NCI-H2196 (cell line): ENCODE measurements around the gene PNPLA2.
A peak's percentile ranks its signal among the peaks of the same experiment; 100 is the strongest.

Experiments
- DNase-seq: peaks from one replicate; lab custom pipeline; 2025; ENCODE audit not compliant: unreplicated experiment; lab: John Stamatoyannopoulos, UW

Gene PNPLA2

GRCh38 chr11:816433-816779, 2.3 kb upstream of the PNPLA2 start:
- no peak for DNase-seq

GRCh38 chr11:819129-819931, 616 bp downstream of the PNPLA2 start:
- DNase-seq = peak; percentile 91

- DNase-seq = peak; percentile 95
These were observed 1.4 kb downstream of the PNPLA2 start for GRCh38 chr11:819943-820649.

GRCh38 chr11:820655-821511, 2.2 kb downstream of the PNPLA2 start:
- DNase-seq = peak; percentile 28

GRCh38 chr11:821512-822371, 3.0 kb downstream of the PNPLA2 start:
- no peak for DNase-seq

- no peak for DNase-seq
These were observed 5.0 kb downstream of the PNPLA2 start for GRCh38 chr11:823441-824291.

GRCh38 chr11:824292-824880, 5.7 kb downstream of the PNPLA2 start:
- DNase-seq = peak; percentile 80

- peak; percentile 36 for DNase-seq
These were observed 6.2 kb downstream of the PNPLA2 start for GRCh38 chr11:824942-825341.

GRCh38 chr11:825366-826226, 6.9 kb downstream of the PNPLA2 start:
- DNase-seq = no peak

- no peak for DNase-seq
These were observed 7.5 kb downstream of the PNPLA2 start for GRCh38 chr11:826227-826621.

GRCh38 chr11:826836-827145, 8.1 kb downstream of the PNPLA2 start:
- no peak for DNase-seq

- peak; percentile 40 for DNase-seq
These were observed 8.6 kb downstream of the PNPLA2 start for GRCh38 chr11:827146-827896.

- DNase-seq = no peak
These were observed 9.1 kb downstream of the PNPLA2 start, which contains the start of gene CRACR2B for GRCh38 chr11:827897-828192. CRACR2B (plus strand) TSS chr11:827919; CDS start chr11:828608, 689 bp downstream.

GRCh38 chr11:828506-829175, 9.9 kb downstream of the PNPLA2 start:
- DNase-seq = no peak

GRCh38 chr11:829176-829846, 10.6 kb downstream of the PNPLA2 start:
- no peak for DNase-seq

- DNase-seq = no peak
These were observed 11.2 kb downstream of the PNPLA2 start for GRCh38 chr11:829847-830294.
